Esophagus (tissue), 2 donors: ENCODE measurements around the gene HGS. TPM values are rescaled to one million over a fixed set of nuclear protein-coding genes. Genes with fewer than 3 reads are reported as not detected.
A peak's percentile ranks its signal among the peaks of the same experiment; 100 is the strongest.

Experiments used
- H3K27ac ChIP-seq, 2 donors: one replicate each; pipeline ENCODE4 v1.5.1; 2013; ENCODE audit warnings: low read depth in 2 of 2, mild to moderate bottlenecking in 2 of 2, inconsistent platforms in 1 of 2, low read length in 1 of 2, moderate library complexity in 1 of 2
- H3K27me3 ChIP-seq, 2 donors: one replicate each; pipeline ENCODE4 v1.6.1; 2013; ENCODE audit warnings: low read length in 2 of 2, control low read depth in 1 of 2, mild to moderate bottlenecking in 1 of 2; ENCODE audit not compliant: insufficient read depth in 2 of 2, control insufficient read depth in 1 of 2
- H3K36me3 ChIP-seq, 2 donors: one replicate each; pipeline ENCODE4 v1.6.1; 2013; ENCODE audit warnings: low read length in 1 of 2; ENCODE audit not compliant: control insufficient read depth in 2 of 2, insufficient read depth in 2 of 2
- H3K4me1 ChIP-seq, 2 donors: one replicate each; pipeline ENCODE4 v1.6.1; 2013; ENCODE audit warnings: low read length in 1 of 2; ENCODE audit not compliant: control insufficient read depth in 2 of 2, insufficient read depth in 2 of 2
- H3K4me3 ChIP-seq, 2 donors: one replicate each; pipeline ENCODE4 v1.5.1; 2013; ENCODE audit warnings: low read length in 2 of 2, mild to moderate bottlenecking in 2 of 2, low read depth in 1 of 2, moderate library complexity in 1 of 2
- H3K9me3 ChIP-seq, 2 donors: one replicate each; pipeline ENCODE4 v1.6.1; 2013; ENCODE audit warnings: mild to moderate bottlenecking in 2 of 2, low read depth in 1 of 2, low read length in 1 of 2, moderate library complexity in 1 of 2; ENCODE audit not compliant: control insufficient read depth in 2 of 2, insufficient read depth in 1 of 2
- WGBS, 2 donors: extraction: QIAGEN DNeasy Blood & Tissue Kit; methylation state at CpG; one replicate each; pipeline ENCODE4 v1.1.7; 2013; 5-methylcytosine and 5-hydroxymethylcytosine counted together
- polyA plus RNA-seq, 2 donors: library from polyadenylated mRNA; stranded (reverse); fragments of 200-250 nt; gene quantifications; one replicate each; pipeline ENCODE4 v1.2.3, GENCODE V29; 2013
- donor health status: healthy with polysubstance abuse.
- donor health status: Bipolar disorder and iron deficiency.

Gene HGS
- polyA plus RNA-seq, 2 donors = 83.6 to 131 TPM

GRCh38 chr17:81682565-81683207 is 1.1 kb upstream of the HGS start:
- H3K27me3 ChIP-seq = no peaks in the 10 kb centered on the region
- H3K4me1 ChIP-seq = peaks cover 0 to 18% of the 10 kb centered on the region in 2 donors
- peaks cover 0 to 19% of the 10 kb centered on the region in 2 donors for H3K36me3 ChIP-seq
- no peaks in the 10 kb centered on the region for H3K9me3 ChIP-seq
- peak overlapping the region in 1 of 2 donors; percentile 73 for H3K27ac ChIP-seq
- H3K4me3 ChIP-seq = peak overlapping the region; percentile 87 to 97
- 38 to 39% methylated on average over 19 of the region's 19 CpGs for WGBS, 2 donors

GRCh38 chr17:81683208-81683583 is 615 bp upstream of the HGS start:
- 0 to 1% methylated on average over 33 to 37 of the region's 37 CpGs for WGBS, 2 donors
- Histone ChIP-seq H3K9me3 (no peaks in the 10 kb centered on the region), H3K4me3 (peak overlapping the region; percentile 87 to 97), H3K36me3 (peaks cover 0 to 24% of the 10 kb centered on the region in 2 donors), H3K27me3 (no peaks in the 10 kb centered on the region), H3K4me1 (peaks cover 0 to 18% of the 10 kb centered on the region in 2 donors), H3K27ac (peak overlapping the region; percentile 64 to 73)

GRCh38 chr17:81684442-81684911 is 666 bp downstream of the HGS start:
- Histone ChIP-seq H3K27ac (peak overlapping the region; percentile 91 to 96), H3K4me3 (peak overlapping the region; percentile 87 to 97), H3K27me3 (no peaks in the 10 kb centered on the region), H3K4me1 (peaks cover 2 to 25% of the 10 kb centered on the region in 2 donors), H3K36me3 (peaks cover 0 to 36% of the 10 kb centered on the region in 2 donors), H3K9me3 (no peaks in the 10 kb centered on the region)
- WGBS, 2 donors = 2% methylated on average over 16 of the region's 16 CpGs

- H3K27ac ChIP-seq = peak overlapping the region; percentile 91 to 96
Measured at GRCh38 chr17:81685108-81685507, 1.3 kb downstream of the HGS start.

GRCh38 chr17:81686614-81687013 is 2.8 kb downstream of the HGS start:
- Histone ChIP-seq H3K27ac (no peak overlapping the region), H3K27me3 (no peaks in the 10 kb centered on the region), H3K4me3 (no peak overlapping the region), H3K36me3 (peaks cover 14 to 56% of the 10 kb centered on the region in 2 donors), H3K4me1 (peaks cover 7 to 25% of the 10 kb centered on the region in 2 donors), H3K9me3 (no peaks in the 10 kb centered on the region)
- WGBS, 2 donors = 93 to 95% methylated on average over 20 of the region's 20 CpGs

More at GRCh38 chr17:81685108-81685507, 1.3 kb downstream of the HGS start:
- Histone ChIP-seq H3K36me3 (peaks cover 5 to 43% of the 10 kb centered on the region in 2 donors), H3K4me1 (peaks cover 6 to 25% of the 10 kb centered on the region in 2 donors), H3K4me3 (peak overlapping the region; percentile 87 to 97), H3K9me3 (no peaks in the 10 kb centered on the region), H3K27me3 (no peaks in the 10 kb centered on the region)
- 44 to 50% methylated on average over 12 of the region's 12 CpGs for WGBS, 2 donors

- peaks cover 14 to 67% of the 10 kb centered on the region in 2 donors for H3K36me3 ChIP-seq
- H3K9me3 ChIP-seq = no peaks in the 10 kb centered on the region
- no peaks in the 10 kb centered on the region for H3K27me3 ChIP-seq
- peaks cover 7 to 22% of the 10 kb centered on the region in 2 donors for H3K4me1 ChIP-seq
- WGBS, 2 donors = 88% methylated on average over 40 to 41 of the region's 41 CpGs
- no peak overlapping the region for H3K4me3 ChIP-seq
- H3K27ac ChIP-seq = no peak overlapping the region
Measured at GRCh38 chr17:81687770-81688541, 4.1 kb downstream of the HGS start.

GRCh38 chr17:81688616-81689015 is 4.8 kb downstream of the HGS start:
- H3K27me3 ChIP-seq = no peaks in the 10 kb centered on the region
- peak overlapping the region in 1 of 2 donors; percentile 50 for H3K27ac ChIP-seq
- no peaks in the 10 kb centered on the region for H3K9me3 ChIP-seq
- 73 to 78% methylated on average over 14 of the region's 14 CpGs for WGBS, 2 donors
- H3K36me3 ChIP-seq = peaks cover 14 to 72% of the 10 kb centered on the region in 2 donors
- peaks cover 7 to 20% of the 10 kb centered on the region in 2 donors for H3K4me1 ChIP-seq
- no peak overlapping the region for H3K4me3 ChIP-seq

GRCh38 chr17:81690066-81690465 is 6.3 kb downstream of the HGS start:
- Histone ChIP-seq H3K36me3 (peaks cover 25 to 87% of the 10 kb centered on the region in 2 donors), H3K4me1 (peaks cover 7 to 13% of the 10 kb centered on the region in 2 donors), H3K27ac (no peak overlapping the region), H3K27me3 (no peaks in the 10 kb centered on the region), H3K9me3 (no peaks in the 10 kb centered on the region), H3K4me3 (no peak overlapping the region)
- 90 to 94% methylated on average over 18 of the region's 18 CpGs for WGBS, 2 donors

- no peaks in the 10 kb centered on the region for H3K9me3 ChIP-seq
- 87 to 89% methylated on average over 17 of the region's 17 CpGs for WGBS, 2 donors
- no peaks in the 10 kb centered on the region for H3K27me3 ChIP-seq
- peaks cover 29 to 91% of the 10 kb centered on the region in 2 donors for H3K36me3 ChIP-seq
- peaks cover 7 to 8% of the 10 kb centered on the region in 2 donors for H3K4me1 ChIP-seq
- H3K4me3 ChIP-seq = no peak overlapping the region
- no peak overlapping the region for H3K27ac ChIP-seq
Measured at GRCh38 chr17:81690549-81690948, 6.7 kb downstream of the HGS start.
